WTC11 (cell line): Measurements from ENCODE around the gene CCNJL. TPM values are rescaled to one million over a fixed set of nuclear protein-coding genes. Genes with fewer than 3 reads are reported as not detected.

ENCODE experiments used
- ATAC-seq: fragments of 200-7000 bp; cut with Tn5 transposase; 2 replicates; pipeline ENCODE4 v1.10.0; 2021; ENCODE audit warnings: mild to moderate bottlenecking, moderate library complexity
- CTCF ChIA-PET: fragments of 300-600 bp; sonication (Branson Sonifier 250); formaldehyde crosslinking; loops from one replicate; lab custom pipeline; 2021; ENCODE audit warnings: antibody characterized with exemption; lab: Charles Lee
- POLR2A ChIA-PET: fragments of 350-600 bp; sonication (Branson Sonifier 250); formaldehyde crosslinking; loops from one replicate; lab custom pipeline; 2021; ENCODE audit warnings: antibody characterized with exemption; lab: Charles Lee
- DNase-seq: peaks from one replicate; pipeline ENCODE4 v3.0.0; 2021; ENCODE audit warnings: low spot score
- H3K27ac Mint-ChIP-seq: 2 replicates; pipeline ENCODE4 v1.8.0; 2021; ENCODE audit warnings: mixed read lengths
- H3K27me3 Mint-ChIP-seq: 2 replicates; pipeline ENCODE4 v1.8.0; 2021; ENCODE audit warnings: low read depth, mild to moderate bottlenecking, moderate library complexity, mixed read lengths
- H3K36me3 Mint-ChIP-seq: 2 replicates; pipeline ENCODE4 v1.8.0; 2021; ENCODE audit warnings: mixed read lengths
- H3K4me1 Mint-ChIP-seq: 2 replicates; pipeline ENCODE4 v1.8.0; 2022; ENCODE audit warnings: mixed read lengths
- H3K4me3 Mint-ChIP-seq: 2 replicates; pipeline ENCODE4 v1.8.0; 2021; ENCODE audit warnings: mild to moderate bottlenecking, moderate library complexity, mixed read lengths
- H3K9me3 Mint-ChIP-seq: 2 replicates; pipeline ENCODE4 v1.8.0; 2021; ENCODE audit warnings: mixed read lengths
- CREM ChIP-seq: sonication (generic); formaldehyde crosslinking; IDR thresholded peaks from 2 replicates; pipeline ENCODE4 v1.8.1; 2022; ENCODE audit warnings: mild to moderate bottlenecking, missing genetic modification reagents, moderate library complexity
- JAZF1 ChIP-seq: fragments of 250-450 bp; sonication (Bioruptor Pico); IDR thresholded peaks from 2 replicates; pipeline ENCODE4 v1.9.0; 2021; ENCODE audit warnings: moderate library complexity, mild to moderate bottlenecking, inconsistent platforms
- JUN ChIP-seq: sonication (generic); formaldehyde crosslinking; IDR thresholded peaks from 2 replicates; pipeline ENCODE4 v1.8.0; 2023; ENCODE audit warnings: mild to moderate bottlenecking, missing genetic modification reagents
- RORB ChIP-seq: fragments of 250-450 bp; sonication (Bioruptor Pico); IDR thresholded peaks from 2 replicates; pipeline ENCODE4 v1.9.0; 2021; ENCODE audit warnings: mild to moderate bottlenecking
- SMAD3 ChIP-seq: sonication (generic); formaldehyde crosslinking; IDR thresholded peaks from 2 replicates; pipeline ENCODE4 v1.8.0; 2022; ENCODE audit warnings: missing genetic modification reagents, mild to moderate bottlenecking, borderline replicate concordance
- SOX15 ChIP-seq: fragments of 250-450 bp; sonication (Bioruptor Pico); IDR thresholded peaks from 2 replicates; pipeline ENCODE4 v1.9.0; 2021; ENCODE audit warnings: mild to moderate bottlenecking
- SP1 ChIP-seq: sonication (generic); formaldehyde crosslinking; conservative IDR thresholded peaks from 2 replicates; pipeline ENCODE4 v1.8.1; 2022; ENCODE audit warnings: missing genetic modification reagents
- ZBTB21 ChIP-seq: sonication (generic); formaldehyde crosslinking; IDR thresholded peaks from 2 replicates; pipeline ENCODE4 v1.8.1; 2023; ENCODE audit warnings: mild to moderate bottlenecking, missing genetic modification reagents, borderline replicate concordance
- ZNF219 ChIP-seq: sonication (generic); formaldehyde crosslinking; IDR thresholded peaks from 2 replicates; pipeline ENCODE4 v1.8.0; 2023; ENCODE audit warnings: missing genetic modification reagents, mild to moderate bottlenecking, borderline replicate concordance
- total RNA-seq: library from RNA; stranded (reverse); gene quantifications from 3 replicates; pipeline ENCODE4 v1.2.3, GENCODE V29; 2021
- TF ChIP-seq, protein P1 (sequence below): sonication (generic); formaldehyde crosslinking; conservative IDR thresholded peaks from 2 replicates; pipeline ENCODE4 v1.8.1; 2023; ENCODE audit warnings: mild to moderate bottlenecking, low read depth, missing genetic modification reagents, moderate library complexity
- TF ChIP-seq, protein P2 (sequence below): fragments of 250-450 bp; sonication (Bioruptor Pico); IDR thresholded peaks from 2 replicates; pipeline ENCODE4 v2.1.2; 2022; ENCODE audit warnings: mild to moderate bottlenecking, moderate library complexity
- TF ChIP-seq, protein P3 (sequence below): fragments of 250-450 bp; sonication (Bioruptor Pico); IDR thresholded peaks from 2 replicates; pipeline ENCODE4 v1.9.0; 2021; ENCODE audit warnings: mild to moderate bottlenecking, borderline replicate concordance
- TF ChIP-seq, protein P4 (sequence below): sonication (generic); formaldehyde crosslinking; conservative IDR thresholded peaks from 2 replicates; pipeline ENCODE4 v1.8.1; 2022; ENCODE audit warnings: mild to moderate bottlenecking, missing genetic modification reagents
- TF ChIP-seq, protein P5 (sequence below): sonication (generic); formaldehyde crosslinking; IDR thresholded peaks from 2 replicates; pipeline ENCODE4 v1.8.1; 2023; ENCODE audit warnings: mild to moderate bottlenecking, missing genetic modification reagents
- TF ChIP-seq, protein P6 (sequence below): fragments of 250-450 bp; sonication (Bioruptor Pico); IDR thresholded peaks from 2 replicates; pipeline ENCODE4 v1.9.0; 2021; ENCODE audit warnings: mild to moderate bottlenecking
- TF ChIP-seq, protein P7 (sequence below): sonication (generic); formaldehyde crosslinking; IDR thresholded peaks from 2 replicates; pipeline ENCODE4 v1.8.0; 2023; ENCODE audit warnings: missing genetic modification reagents

Gene CCNJL
- total RNA-seq, 1 experiment from 2014 or later: 31.3 TPM

DNA sequence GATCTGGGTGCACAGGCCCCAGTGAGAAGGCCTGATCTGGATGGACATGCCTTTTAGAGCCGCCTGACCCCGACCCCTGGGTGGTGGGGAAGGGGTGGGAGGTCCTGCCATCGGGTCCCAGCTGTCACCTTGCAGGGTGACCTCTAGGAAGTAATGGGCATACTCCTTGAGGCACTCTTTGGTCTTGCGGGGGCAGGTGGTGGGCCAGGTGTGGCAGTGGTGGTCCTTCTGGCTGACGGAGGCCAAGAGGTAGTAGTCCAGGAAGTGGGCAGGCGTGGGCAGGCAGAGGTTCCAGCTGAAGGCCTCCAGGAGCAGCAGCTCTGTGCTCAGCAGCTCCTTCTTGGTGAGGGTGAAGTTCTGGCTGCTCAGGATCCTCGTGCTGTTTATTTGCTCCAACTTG, 53.0 kb downstream of the CCNJL start:
- TF ChIP-seq SP1 (CRISPR knock-in tag): no peak
- no peak for TF ChIP-seq RORB (CRISPR knock-in tag)
- TF ChIP-seq, protein P1, sequence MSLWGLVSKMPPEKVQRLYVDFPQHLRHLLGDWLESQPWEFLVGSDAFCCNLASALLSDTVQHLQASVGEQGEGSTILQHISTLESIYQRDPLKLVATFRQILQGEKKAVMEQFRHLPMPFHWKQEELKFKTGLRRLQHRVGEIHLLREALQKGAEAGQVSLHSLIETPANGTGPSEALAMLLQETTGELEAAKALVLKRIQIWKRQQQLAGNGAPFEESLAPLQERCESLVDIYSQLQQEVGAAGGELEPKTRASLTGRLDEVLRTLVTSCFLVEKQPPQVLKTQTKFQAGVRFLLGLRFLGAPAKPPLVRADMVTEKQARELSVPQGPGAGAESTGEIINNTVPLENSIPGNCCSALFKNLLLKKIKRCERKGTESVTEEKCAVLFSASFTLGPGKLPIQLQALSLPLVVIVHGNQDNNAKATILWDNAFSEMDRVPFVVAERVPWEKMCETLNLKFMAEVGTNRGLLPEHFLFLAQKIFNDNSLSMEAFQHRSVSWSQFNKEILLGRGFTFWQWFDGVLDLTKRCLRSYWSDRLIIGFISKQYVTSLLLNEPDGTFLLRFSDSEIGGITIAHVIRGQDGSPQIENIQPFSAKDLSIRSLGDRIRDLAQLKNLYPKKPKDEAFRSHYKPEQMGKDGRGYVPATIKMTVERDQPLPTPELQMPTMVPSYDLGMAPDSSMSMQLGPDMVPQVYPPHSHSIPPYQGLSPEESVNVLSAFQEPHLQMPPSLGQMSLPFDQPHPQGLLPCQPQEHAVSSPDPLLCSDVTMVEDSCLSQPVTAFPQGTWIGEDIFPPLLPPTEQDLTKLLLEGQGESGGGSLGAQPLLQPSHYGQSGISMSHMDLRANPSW (CRISPR knock-in tag): no peak
- TF ChIP-seq, protein P2, sequence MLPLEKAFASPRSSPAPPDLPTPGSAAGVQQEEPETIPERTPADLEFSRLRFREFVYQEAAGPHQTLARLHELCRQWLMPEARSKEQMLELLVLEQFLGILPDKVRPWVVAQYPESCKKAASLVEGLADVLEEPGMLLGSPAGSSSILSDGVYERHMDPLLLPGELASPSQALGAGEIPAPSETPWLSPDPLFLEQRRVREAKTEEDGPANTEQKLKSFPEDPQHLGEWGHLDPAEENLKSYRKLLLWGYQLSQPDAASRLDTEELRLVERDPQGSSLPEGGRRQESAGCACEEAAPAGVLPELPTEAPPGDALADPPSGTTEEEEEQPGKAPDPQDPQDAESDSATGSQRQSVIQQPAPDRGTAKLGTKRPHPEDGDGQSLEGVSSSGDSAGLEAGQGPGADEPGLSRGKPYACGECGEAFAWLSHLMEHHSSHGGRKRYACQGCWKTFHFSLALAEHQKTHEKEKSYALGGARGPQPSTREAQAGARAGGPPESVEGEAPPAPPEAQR (CRISPR knock-in tag): no peak
- no peak for TF ChIP-seq ZBTB21 (CRISPR knock-in tag)
- TF ChIP-seq SMAD3 (CRISPR knock-in tag): no peak
- Mint-ChIP-seq H3K4me1 (peaks cover 38% of the 10 kb centered on the region), H3K27ac (no peak overlapping the region), H3K27me3 (no peaks in the 10 kb centered on the region), H3K4me3 (no peak overlapping the region), H3K9me3 (no peaks in the 10 kb centered on the region), H3K36me3 (peaks cover 23% of the 10 kb centered on the region)
- ATAC-seq (no peak), DNase-seq (no peak)
- ChIA-PET CTCF (no interaction called here), POLR2A (interaction anchor here (2.4 kb wide), 1 partner anchor 13 kb away, joined by 5 read pairs; no protein-coding TSS in a partner anchor)

DNA sequence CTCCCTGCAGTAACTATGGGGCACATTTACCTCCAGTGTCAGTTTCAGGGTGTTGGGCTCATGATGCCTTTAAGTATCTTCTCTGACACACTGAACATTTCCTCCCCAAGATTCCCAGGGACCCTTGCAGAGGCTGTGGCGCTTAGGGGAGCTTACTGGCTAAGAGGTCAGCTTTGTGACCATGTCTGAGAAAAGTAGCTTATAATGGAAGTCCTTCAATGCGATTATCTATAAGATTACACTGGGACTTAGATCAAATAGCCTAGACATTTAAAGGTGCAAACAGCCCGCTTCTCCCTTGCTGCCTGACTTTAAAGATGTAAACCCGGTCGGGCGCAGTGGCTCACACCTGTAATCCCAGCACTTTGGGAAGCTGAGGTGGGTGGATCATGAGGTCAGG, 57.7 kb downstream of the CCNJL start:
- Mint-ChIP-seq H3K9me3 (no peaks in the 10 kb centered on the region), H3K4me1 (peaks cover 5% of the 10 kb centered on the region), H3K4me3 (no peak overlapping the region), H3K27me3 (no peaks in the 10 kb centered on the region), H3K36me3 (peaks cover 48% of the 10 kb centered on the region), H3K27ac (no peak overlapping the region)
- CTCF ChIA-PET: interaction anchor here (0.7 to 1.7 kb wide), 2 partner anchors 90 to 136 kb away, joined by 4 read pairs; no protein-coding TSS in a partner anchor
- ATAC-seq (no peak), DNase-seq (no peak)
- POLR2A ChIA-PET: no interaction called here
- TF ChIP-seq RORB (CRISPR knock-in tag): no peak
- TF ChIP-seq JUN (CRISPR knock-in tag): no peak
- TF ChIP-seq, protein P3, sequence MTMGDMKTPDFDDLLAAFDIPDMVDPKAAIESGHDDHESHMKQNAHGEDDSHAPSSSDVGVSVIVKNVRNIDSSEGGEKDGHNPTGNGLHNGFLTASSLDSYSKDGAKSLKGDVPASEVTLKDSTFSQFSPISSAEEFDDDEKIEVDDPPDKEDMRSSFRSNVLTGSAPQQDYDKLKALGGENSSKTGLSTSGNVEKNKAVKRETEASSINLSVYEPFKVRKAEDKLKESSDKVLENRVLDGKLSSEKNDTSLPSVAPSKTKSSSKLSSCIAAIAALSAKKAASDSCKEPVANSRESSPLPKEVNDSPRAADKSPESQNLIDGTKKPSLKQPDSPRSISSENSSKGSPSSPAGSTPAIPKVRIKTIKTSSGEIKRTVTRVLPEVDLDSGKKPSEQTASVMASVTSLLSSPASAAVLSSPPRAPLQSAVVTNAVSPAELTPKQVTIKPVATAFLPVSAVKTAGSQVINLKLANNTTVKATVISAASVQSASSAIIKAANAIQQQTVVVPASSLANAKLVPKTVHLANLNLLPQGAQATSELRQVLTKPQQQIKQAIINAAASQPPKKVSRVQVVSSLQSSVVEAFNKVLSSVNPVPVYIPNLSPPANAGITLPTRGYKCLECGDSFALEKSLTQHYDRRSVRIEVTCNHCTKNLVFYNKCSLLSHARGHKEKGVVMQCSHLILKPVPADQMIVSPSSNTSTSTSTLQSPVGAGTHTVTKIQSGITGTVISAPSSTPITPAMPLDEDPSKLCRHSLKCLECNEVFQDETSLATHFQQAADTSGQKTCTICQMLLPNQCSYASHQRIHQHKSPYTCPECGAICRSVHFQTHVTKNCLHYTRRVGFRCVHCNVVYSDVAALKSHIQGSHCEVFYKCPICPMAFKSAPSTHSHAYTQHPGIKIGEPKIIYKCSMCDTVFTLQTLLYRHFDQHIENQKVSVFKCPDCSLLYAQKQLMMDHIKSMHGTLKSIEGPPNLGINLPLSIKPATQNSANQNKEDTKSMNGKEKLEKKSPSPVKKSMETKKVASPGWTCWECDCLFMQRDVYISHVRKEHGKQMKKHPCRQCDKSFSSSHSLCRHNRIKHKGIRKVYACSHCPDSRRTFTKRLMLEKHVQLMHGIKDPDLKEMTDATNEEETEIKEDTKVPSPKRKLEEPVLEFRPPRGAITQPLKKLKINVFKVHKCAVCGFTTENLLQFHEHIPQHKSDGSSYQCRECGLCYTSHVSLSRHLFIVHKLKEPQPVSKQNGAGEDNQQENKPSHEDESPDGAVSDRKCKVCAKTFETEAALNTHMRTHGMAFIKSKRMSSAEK (CRISPR knock-in tag): no peak
- TF ChIP-seq, protein P4, sequence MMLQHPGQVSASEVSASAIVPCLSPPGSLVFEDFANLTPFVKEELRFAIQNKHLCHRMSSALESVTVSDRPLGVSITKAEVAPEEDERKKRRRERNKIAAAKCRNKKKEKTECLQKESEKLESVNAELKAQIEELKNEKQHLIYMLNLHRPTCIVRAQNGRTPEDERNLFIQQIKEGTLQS (CRISPR knock-in tag): no peak
- TF ChIP-seq ZBTB21 (CRISPR knock-in tag): no peak
- no peak for TF ChIP-seq CREM (CRISPR knock-in tag)
- TF ChIP-seq, protein P1 (CRISPR knock-in tag): no peak
- TF ChIP-seq, protein P5, sequence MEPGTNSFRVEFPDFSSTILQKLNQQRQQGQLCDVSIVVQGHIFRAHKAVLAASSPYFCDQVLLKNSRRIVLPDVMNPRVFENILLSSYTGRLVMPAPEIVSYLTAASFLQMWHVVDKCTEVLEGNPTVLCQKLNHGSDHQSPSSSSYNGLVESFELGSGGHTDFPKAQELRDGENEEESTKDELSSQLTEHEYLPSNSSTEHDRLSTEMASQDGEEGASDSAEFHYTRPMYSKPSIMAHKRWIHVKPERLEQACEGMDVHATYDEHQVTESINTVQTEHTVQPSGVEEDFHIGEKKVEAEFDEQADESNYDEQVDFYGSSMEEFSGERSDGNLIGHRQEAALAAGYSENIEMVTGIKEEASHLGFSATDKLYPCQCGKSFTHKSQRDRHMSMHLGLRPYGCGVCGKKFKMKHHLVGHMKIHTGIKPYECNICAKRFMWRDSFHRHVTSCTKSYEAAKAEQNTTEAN: no peak
- TF ChIP-seq, protein P6, sequence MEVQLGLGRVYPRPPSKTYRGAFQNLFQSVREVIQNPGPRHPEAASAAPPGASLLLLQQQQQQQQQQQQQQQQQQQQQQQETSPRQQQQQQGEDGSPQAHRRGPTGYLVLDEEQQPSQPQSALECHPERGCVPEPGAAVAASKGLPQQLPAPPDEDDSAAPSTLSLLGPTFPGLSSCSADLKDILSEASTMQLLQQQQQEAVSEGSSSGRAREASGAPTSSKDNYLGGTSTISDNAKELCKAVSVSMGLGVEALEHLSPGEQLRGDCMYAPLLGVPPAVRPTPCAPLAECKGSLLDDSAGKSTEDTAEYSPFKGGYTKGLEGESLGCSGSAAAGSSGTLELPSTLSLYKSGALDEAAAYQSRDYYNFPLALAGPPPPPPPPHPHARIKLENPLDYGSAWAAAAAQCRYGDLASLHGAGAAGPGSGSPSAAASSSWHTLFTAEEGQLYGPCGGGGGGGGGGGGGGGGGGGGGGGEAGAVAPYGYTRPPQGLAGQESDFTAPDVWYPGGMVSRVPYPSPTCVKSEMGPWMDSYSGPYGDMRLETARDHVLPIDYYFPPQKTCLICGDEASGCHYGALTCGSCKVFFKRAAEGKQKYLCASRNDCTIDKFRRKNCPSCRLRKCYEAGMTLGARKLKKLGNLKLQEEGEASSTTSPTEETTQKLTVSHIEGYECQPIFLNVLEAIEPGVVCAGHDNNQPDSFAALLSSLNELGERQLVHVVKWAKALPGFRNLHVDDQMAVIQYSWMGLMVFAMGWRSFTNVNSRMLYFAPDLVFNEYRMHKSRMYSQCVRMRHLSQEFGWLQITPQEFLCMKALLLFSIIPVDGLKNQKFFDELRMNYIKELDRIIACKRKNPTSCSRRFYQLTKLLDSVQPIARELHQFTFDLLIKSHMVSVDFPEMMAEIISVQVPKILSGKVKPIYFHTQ (CRISPR knock-in tag): no peak
- no peak for TF ChIP-seq JAZF1
- no peak for TF ChIP-seq ZNF219 (CRISPR knock-in tag)
- no peak for TF ChIP-seq SMAD3 (CRISPR knock-in tag)
- no peak for TF ChIP-seq SOX15 (CRISPR knock-in tag)
- TF ChIP-seq, protein P7, sequence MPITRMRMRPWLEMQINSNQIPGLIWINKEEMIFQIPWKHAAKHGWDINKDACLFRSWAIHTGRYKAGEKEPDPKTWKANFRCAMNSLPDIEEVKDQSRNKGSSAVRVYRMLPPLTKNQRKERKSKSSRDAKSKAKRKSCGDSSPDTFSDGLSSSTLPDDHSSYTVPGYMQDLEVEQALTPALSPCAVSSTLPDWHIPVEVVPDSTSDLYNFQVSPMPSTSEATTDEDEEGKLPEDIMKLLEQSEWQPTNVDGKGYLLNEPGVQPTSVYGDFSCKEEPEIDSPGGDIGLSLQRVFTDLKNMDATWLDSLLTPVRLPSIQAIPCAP (CRISPR knock-in tag): no peak
